CD14-positive monocyte (primary cell): Measurements from ENCODE around the gene TENT5C. TPM values are rescaled to one million over a fixed set of nuclear protein-coding genes. Genes with fewer than 3 reads are reported as not detected.

ENCODE experiments used
- DNase-seq, 3 donors: peaks; one replicate each; pipeline ENCODE4 v3.0.0-alpha.2; 2011 to 2022
- H2AFZ ChIP-seq: 2 replicates; pipeline ENCODE4 v1.6.0; 2012; ENCODE audit warnings: mild to moderate bottlenecking, low read depth, low read length, inconsistent platforms; ENCODE audit not compliant: insufficient read depth, poor library complexity, severe bottlenecking
- H3K27ac ChIP-seq, 2 donors: 1 replicate in 1 of 2; 2 replicates in 1 of 2; pipeline ENCODE4 v1.5.1; 2012 to 2013; ENCODE audit warnings: low read length in 2 of 2, control low read depth in 1 of 2, inconsistent platforms in 1 of 2, low read depth in 1 of 2, mild to moderate bottlenecking in 1 of 2
- H3K27me3 ChIP-seq, 2 donors: one replicate each; pipeline versions ENCODE4 v1.6.0 to v1.6.1; 2011 to 2013; ENCODE audit warnings: low read length in 2 of 2; ENCODE audit not compliant: control insufficient read depth in 2 of 2, insufficient read depth in 2 of 2
- H3K36me3 ChIP-seq, 2 donors: replicated peaks in 1 of 2; 1 replicate in 1 of 2; 2 replicates in 1 of 2; pipeline versions ENCODE4 v1.5.1 to v1.6.1; 2012 to 2013; ENCODE audit warnings: low read length in 2 of 2, control low read depth in 1 of 2, inconsistent platforms in 1 of 2, mild to moderate bottlenecking in 1 of 2; ENCODE audit not compliant: insufficient read depth in 2 of 2, control insufficient read depth in 1 of 2
- H3K4me1 ChIP-seq, 2 donors: 1 replicate in 1 of 2; 2 replicates in 1 of 2; pipeline versions ENCODE4 v1.5.1 to v1.6.1; 2012 to 2013; ENCODE audit warnings: low read length in 2 of 2, control low read depth in 1 of 2, inconsistent platforms in 1 of 2, mild to moderate bottlenecking in 1 of 2, moderate library complexity in 1 of 2; ENCODE audit not compliant: insufficient read depth in 2 of 2, control insufficient read depth in 1 of 2
- H3K4me2 ChIP-seq: replicated peaks from 2 replicates; pipeline ENCODE3; 2012; ENCODE audit warnings: low read length, moderate library complexity, mild to moderate bottlenecking; ENCODE audit not compliant: poor library complexity, severe bottlenecking; ENCODE audit errors: extremely low read depth
- H3K4me3 ChIP-seq, 3 experiments: fragments of 200-600 bp in 1 of 3; sonication (generic) in 1 of 3; replicated peaks in 1 of 3; 1 replicate in 2 of 3; 2 replicates in 1 of 3; pipeline ENCODE4 v1.5.1; 2011 to 2013; ENCODE audit warnings: low read length in 3 of 3, mild to moderate bottlenecking in 3 of 3, control low read depth in 2 of 3, low read depth in 2 of 3, inconsistent platforms in 1 of 3, moderate library complexity in 1 of 3
- H3K79me2 ChIP-seq: 2 replicates; pipeline ENCODE4 v1.6.0; 2012; ENCODE audit warnings: mild to moderate bottlenecking, control low read depth, inconsistent platforms, low read length, moderate library complexity; ENCODE audit not compliant: insufficient read depth
- H3K9ac ChIP-seq: 2 replicates; pipeline ENCODE4 v1.6.0; 2017; ENCODE audit warnings: low read length, mild to moderate bottlenecking; ENCODE audit not compliant: insufficient read depth, poor library complexity, severe bottlenecking
- H3K9me3 ChIP-seq, 2 donors: replicated peaks in 1 of 2; 1 replicate in 1 of 2; 2 replicates in 1 of 2; pipeline versions ENCODE4 v1.5.1 to v1.6.1; 2012 to 2013; ENCODE audit warnings: low read length in 2 of 2, control low read depth in 1 of 2; ENCODE audit not compliant: control insufficient read depth in 1 of 2, insufficient read depth in 1 of 2
- H4K20me1 ChIP-seq: 2 replicates; pipeline ENCODE4 v1.6.0; 2012; ENCODE audit warnings: mild to moderate bottlenecking, low read length, control low read depth, moderate library complexity; ENCODE audit not compliant: insufficient read depth
- H3K27ac Mint-ChIP-seq, 7 donors: one replicate each; pipeline ENCODE4 v1.8.0; 2020; ENCODE audit warnings: mild to moderate bottlenecking in 7 of 7, mixed read lengths in 7 of 7, moderate library complexity in 6 of 7, inconsistent platforms in 2 of 7
- H3K27me3 Mint-ChIP-seq, 3 donors: one replicate each; pipeline ENCODE4 v1.8.0; 2021 to 2022; ENCODE audit warnings: low read depth in 3 of 3, mild to moderate bottlenecking in 3 of 3, mixed read lengths in 3 of 3, moderate library complexity in 3 of 3, inconsistent platforms in 1 of 3
- H3K36me3 Mint-ChIP-seq, 2 donors: one replicate each; pipeline ENCODE4 v1.8.0; 2020; ENCODE audit warnings: mixed read lengths in 2 of 2, inconsistent platforms in 1 of 2, mild to moderate bottlenecking in 1 of 2
- H3K4me1 Mint-ChIP-seq: one replicate; pipeline ENCODE4 v1.8.0; 2020; ENCODE audit warnings: mild to moderate bottlenecking, mixed read lengths
- H3K4me3 Mint-ChIP-seq, 2 donors: one replicate each; pipeline ENCODE4 v1.8.0; 2020; ENCODE audit warnings: mild to moderate bottlenecking in 2 of 2, mixed read lengths in 2 of 2, moderate library complexity in 1 of 2
- H3K9me3 Mint-ChIP-seq, 7 donors: one replicate each; pipeline ENCODE4 v1.8.0; 2020 to 2022; ENCODE audit warnings: mixed read lengths in 7 of 7, mild to moderate bottlenecking in 6 of 7, moderate library complexity in 6 of 7, inconsistent platforms in 2 of 7
- WGBS: methylation state at CpG from one replicate; pipeline ENCODE4 v1.1.5; 2013; ENCODE audit warnings: missing lambda C conversion rate; ENCODE audit not compliant: insufficient coverage; 5-methylcytosine and 5-hydroxymethylcytosine counted together
- intact Hi-C, 2 donors: fragments of 100-400 bp; cut with micrococcal nuclease; formaldehyde crosslinking; loops; one replicate each; pipeline versions ENCODE4 v1.15.0 to v1.15.1; 2023
- polyA plus RNA-seq, 3 donors: library from polyadenylated mRNA; depleted of rRNA in 1 of 3; unstranded in 2 of 3; stranded (reverse) in 1 of 3; fragments of 300-500 nt in 2 of 3; fragments of >200 nt in 1 of 3; fragmentation: Illumina TruSeq in 2 of 3; gene quantifications; 1 replicate in 2 of 3; 2 replicates in 1 of 3; pipeline ENCODE4 v1.2.3, GENCODE V29; 2012 to 2021
- TF ChIP-seq, protein P1 (sequence below): fragments of 200-600 bp; IDR thresholded peaks from one replicate; pipeline ENCODE4 v1.8.0; 2022; ENCODE audit warnings: antibody characterized with exemption, mild to moderate bottlenecking

TENT5C gene
- polyA plus RNA-seq, 3 donors, result 0.17 to 0.69 (median 0.27) TPM

GRCh38 chr1:117651616-117652015 lies 45.8 kb downstream of the TENT5C start:
- no peaks in the 10 kb centered on the region for H3K36me3 ChIP-seq
- H3K4me2 ChIP-seq, result no peak overlapping the region
- peaks cover 3% of the 10 kb centered on the region for H3K4me1 Mint-ChIP-seq
- H3K4me3 ChIP-seq, result no peak overlapping the region
- no peak overlapping the region for H3K4me3 Mint-ChIP-seq
- peaks cover 4 to 13% (median 5%) of the 10 kb centered on the region in 3 donors for H3K27me3 Mint-ChIP-seq
- no peaks in the 10 kb centered on the region for H3K4me1 ChIP-seq
- peaks cover 0 to 1% (median 0%) of the 10 kb centered on the region in 7 donors for H3K9me3 Mint-ChIP-seq
- DNase-seq, result no peak
- no peak overlapping the region for H3K9ac ChIP-seq
- H3K27me3 ChIP-seq, result no peaks in the 10 kb centered on the region
- H3K9me3 ChIP-seq, result no peaks in the 10 kb centered on the region
- no peak overlapping the region for H2AFZ ChIP-seq
- TF ChIP-seq, protein P1, sequence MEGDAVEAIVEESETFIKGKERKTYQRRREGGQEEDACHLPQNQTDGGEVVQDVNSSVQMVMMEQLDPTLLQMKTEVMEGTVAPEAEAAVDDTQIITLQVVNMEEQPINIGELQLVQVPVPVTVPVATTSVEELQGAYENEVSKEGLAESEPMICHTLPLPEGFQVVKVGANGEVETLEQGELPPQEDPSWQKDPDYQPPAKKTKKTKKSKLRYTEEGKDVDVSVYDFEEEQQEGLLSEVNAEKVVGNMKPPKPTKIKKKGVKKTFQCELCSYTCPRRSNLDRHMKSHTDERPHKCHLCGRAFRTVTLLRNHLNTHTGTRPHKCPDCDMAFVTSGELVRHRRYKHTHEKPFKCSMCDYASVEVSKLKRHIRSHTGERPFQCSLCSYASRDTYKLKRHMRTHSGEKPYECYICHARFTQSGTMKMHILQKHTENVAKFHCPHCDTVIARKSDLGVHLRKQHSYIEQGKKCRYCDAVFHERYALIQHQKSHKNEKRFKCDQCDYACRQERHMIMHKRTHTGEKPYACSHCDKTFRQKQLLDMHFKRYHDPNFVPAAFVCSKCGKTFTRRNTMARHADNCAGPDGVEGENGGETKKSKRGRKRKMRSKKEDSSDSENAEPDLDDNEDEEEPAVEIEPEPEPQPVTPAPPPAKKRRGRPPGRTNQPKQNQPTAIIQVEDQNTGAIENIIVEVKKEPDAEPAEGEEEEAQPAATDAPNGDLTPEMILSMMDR, result no peak
- no peaks in the 10 kb centered on the region for H3K36me3 Mint-ChIP-seq
- no peaks in the 10 kb centered on the region for H4K20me1 ChIP-seq
- H3K27ac ChIP-seq, result no peak overlapping the region
- intact Hi-C loops, result no loop called here
- no peak overlapping the region for H3K27ac Mint-ChIP-seq
- H3K79me2 ChIP-seq, result no peaks in the 10 kb centered on the region
- 100% methylated on average over 1 of the region's 4 CpGs for WGBS

- Mint-ChIP-seq H3K36me3 (no peaks in the 10 kb centered on the region), H3K4me1 (peaks cover 3% of the 10 kb centered on the region), H3K27ac (no peak overlapping the region), H3K9me3 (peaks cover 0 to 1% (median 0%) of the 10 kb centered on the region in 7 donors), H3K27me3 (peaks cover 4 to 13% (median 5%) of the 10 kb centered on the region in 3 donors), H3K4me3 (no peak overlapping the region)
- H4K20me1 ChIP-seq, result no peaks in the 10 kb centered on the region
- TF ChIP-seq, protein P1, result no peak
- H2AFZ ChIP-seq, result no peak overlapping the region
- no peak overlapping the region for H3K27ac ChIP-seq
- no peaks in the 10 kb centered on the region for H3K36me3 ChIP-seq
- H3K27me3 ChIP-seq, result no peaks in the 10 kb centered on the region
- no peak overlapping the region for H3K4me3 ChIP-seq
- H3K9me3 ChIP-seq, result no peaks in the 10 kb centered on the region
- no peaks in the 10 kb centered on the region for H3K79me2 ChIP-seq
- no peak overlapping the region for H3K4me2 ChIP-seq
- no peak overlapping the region for H3K9ac ChIP-seq
- intact Hi-C loops, result no loop called here
- WGBS, result 100% methylated on average over 2 of the region's 2 CpGs
- DNase-seq, result no peak
- H3K4me1 ChIP-seq, result no peaks in the 10 kb centered on the region
Measured at GRCh38 chr1:117652421-117652820, 46.6 kb downstream of the TENT5C start.
